SHP77 (cell line): Measurements from ENCODE around the gene DYNC1LI1.
"Not testable (repeated sequence)": the region's sequence is repeated elsewhere in the genome, so short reads cannot be mapped to it uniquely, and the experiment has no call there.

Experiments used
- DNase-seq, 2 experiments: peaks; one replicate each; lab custom pipeline; 2025; lab: John Stamatoyannopoulos, UW

The DYNC1LI1 gene

DNA sequence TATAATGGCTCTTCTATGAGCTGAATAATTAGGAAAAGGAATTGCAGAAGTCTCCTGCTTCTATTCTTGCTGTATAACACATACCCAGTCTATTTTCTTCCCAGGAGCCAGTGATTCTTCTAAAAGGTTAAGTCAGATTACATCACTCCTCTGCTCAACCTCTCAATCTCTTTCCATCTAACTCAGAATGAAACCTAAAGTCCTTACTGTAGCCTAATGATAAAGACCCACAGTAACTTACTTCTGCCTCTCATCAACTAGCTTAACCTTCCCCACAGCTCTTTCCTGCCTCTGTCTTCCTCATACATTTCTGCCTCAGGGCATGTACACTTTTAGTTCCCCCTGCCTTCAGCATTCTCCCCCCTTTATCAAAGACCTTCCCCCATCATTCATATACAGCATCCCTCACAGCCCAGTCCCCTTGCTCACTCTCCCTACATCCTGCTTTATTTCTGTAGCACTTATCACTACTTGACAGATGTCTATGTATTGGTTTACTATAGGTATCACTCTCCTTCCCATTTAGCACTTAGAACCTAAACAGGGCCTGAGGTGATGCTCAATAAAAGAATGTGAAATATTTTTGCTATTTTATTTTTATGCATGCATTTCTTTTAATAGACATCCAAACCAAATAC is 39.5 kb downstream of the DYNC1LI1 start:
- DNase-seq = no peak

DNA sequence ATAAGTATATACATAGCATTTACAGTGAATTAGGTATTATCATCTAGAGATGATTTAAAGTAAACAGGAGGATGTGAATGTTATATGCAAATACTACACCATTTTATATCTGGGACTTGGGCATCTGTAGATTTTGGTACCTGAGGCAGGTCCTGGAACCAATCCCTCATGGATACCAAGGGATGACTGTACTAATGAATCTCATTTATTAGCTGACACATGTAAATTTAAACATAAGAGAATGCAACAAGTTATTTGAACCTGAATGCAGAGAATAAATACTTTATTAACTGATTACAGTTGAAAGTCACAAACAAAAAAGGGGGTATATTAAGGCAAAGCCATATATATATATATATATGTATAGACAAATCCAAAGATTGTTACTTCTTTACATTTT is 44.9 kb downstream of the DYNC1LI1 start:
- DNase-seq = no peak

GRCh38 chr3:32522682-32523081 is 48.0 kb downstream of the DYNC1LI1 start:
- no peak for DNase-seq

- DNase-seq = not testable (repeated sequence)
These were observed 51.7 kb downstream of the DYNC1LI1 start for GRCh38 chr3:32518921-32519320.

GRCh38 chr3:32516751-32517150 is 53.9 kb downstream of the DYNC1LI1 start:
- not testable (repeated sequence) for DNase-seq

- no peak for DNase-seq
These were observed 59.7 kb downstream of the DYNC1LI1 start for GRCh38 chr3:32511005-32511404.

DNA sequence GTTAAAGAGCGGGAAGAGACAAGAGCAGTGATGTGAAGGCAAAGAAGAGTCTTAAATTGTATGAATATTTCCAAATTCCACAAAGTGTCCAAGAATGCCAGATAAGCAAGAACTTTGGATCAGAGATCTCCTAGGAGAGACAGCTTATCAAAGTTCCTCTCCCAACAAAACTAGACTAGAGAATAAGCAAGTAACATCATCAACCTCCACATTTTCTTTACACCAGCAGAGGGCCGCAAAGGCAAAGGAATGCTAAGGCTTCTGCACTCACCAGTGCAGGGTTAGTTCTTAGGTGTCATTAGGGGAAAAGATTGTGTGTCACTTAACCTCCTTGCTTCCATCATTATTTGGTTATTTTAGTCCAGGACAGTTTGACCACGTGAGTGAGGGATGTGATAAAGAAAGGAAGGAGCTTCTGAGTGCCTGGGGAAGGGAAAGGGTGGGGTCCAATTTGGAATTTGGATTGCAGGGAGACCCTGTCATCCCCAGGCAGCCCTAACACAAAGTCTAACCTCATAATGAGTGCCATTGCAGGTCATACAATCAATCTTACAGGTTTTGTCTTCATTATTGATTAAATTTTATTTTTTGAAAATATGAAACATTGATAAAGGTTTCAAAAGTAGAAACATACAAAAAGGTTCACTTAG is 60.5 kb downstream of the DYNC1LI1 start:
- peak; percentile 49 to 54 for DNase-seq

GRCh38 chr3:32508711-32509110 is 61.9 kb downstream of the DYNC1LI1 start:
- DNase-seq = no peak

GRCh38 chr3:32506466-32506865 is 64.2 kb downstream of the DYNC1LI1 start:
- no peak for DNase-seq

DNA sequence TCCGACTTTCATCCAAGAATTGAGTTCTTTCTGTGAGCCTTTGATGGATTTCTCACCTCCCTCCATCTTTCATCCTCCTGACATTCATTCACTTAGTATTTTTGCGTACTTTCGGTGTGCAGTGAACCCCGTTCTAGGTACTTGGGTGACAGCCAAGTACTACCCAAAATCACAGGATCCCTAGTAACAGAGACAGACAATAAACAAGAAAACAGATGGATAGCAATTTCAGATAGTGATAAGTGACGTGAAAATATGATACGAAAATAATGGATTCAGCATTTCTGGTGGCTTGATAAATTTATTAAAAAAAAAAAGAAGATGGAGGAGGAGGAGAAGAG is 67.7 kb downstream of the DYNC1LI1 start:
- no peak for DNase-seq

DNA sequence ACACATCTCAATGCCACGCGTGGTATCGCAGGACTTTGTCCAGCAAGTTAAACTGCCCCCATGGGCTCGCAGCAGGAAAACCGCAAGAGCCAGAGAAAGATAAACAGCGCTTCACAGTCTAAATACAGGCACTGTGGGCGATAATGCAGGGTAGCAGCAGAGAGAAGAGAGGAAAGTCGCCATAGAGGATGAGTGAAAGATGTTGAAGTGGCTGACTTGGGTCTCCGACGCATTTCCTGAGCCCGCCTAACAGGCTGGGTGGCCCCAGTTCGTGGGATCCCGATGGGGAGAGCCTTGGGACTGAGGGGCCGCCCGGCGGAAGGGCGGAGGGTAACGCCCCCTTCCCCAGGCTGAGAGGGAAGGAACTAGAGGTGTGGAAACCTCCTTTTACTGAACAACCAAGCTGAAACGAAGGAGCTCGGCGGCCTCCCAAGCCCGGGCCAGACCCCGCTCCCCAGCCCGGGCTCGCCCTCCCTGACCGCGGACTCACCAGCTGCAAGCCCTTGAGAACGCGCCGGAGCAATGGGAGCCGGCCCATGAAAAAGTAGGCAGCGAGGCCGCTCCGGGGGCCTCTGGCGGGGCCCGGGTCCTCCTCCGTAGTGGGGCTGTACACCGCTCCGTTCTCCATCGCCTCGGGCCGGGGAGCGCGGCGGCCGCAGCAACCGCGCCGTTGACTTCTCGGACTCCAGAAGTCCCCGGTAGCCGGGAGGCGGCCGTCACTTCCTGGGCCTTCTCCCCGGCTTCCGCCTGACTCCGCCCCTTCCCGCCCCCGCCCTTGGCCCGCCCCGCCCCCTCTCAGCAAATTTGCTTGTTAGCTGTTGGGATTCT is 68.3 kb downstream of the DYNC1LI1 start, which contains the start of gene CMTM6:
TSS of gene CMTM6 (minus strand) at position 735 of the 828 bp plus-strand sequence. CDS start at position 628, 107 bp downstream.
- peak; percentile 59 to 83 for DNase-seq

GRCh38 chr3:32501783-32502117 is 68.9 kb downstream of the DYNC1LI1 start:
- no peak for DNase-seq

GRCh38 chr3:32500880-32501782 is 69.5 kb downstream of the DYNC1LI1 start:
- DNase-seq = no peak

DNA sequence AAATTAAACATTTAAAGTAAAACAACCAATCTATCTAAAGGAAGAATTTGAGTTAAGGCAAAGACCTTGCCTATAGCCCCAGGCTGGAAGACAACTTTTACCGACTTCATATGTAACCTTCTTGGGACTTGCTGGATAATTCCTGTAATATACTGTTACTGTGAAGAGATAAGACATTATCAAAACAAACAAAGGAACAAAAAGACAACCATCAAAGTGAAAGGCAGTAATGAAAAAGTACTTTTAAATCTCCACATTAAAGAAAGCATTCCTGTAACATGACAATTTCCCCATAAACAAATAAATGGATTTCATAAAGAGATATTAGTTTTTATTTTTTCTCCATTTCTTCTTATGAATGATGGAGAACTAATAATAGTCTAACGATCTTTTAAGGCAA is 70.4 kb downstream of the DYNC1LI1 start:
- DNase-seq = no peak

DNA sequence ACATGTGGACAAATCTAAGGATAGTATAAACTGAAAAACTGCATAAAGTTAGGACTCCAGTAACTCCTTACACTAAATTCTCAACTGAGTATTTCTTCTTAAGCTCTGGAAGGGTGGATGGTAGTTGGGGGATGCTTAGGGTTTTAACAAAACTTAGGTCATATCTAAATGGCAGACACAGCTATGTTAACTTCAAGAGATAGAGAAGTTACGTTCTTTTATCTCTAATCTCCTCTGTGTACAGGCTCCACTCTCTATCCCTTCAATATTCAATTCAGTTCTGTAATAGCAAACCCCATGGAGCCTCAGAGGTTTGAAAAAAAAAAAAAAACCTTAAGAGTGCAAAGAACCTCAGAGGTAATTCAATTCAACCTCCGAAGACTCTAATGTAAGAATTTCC is 71.1 kb downstream of the DYNC1LI1 start:
- no peak for DNase-seq

- no peak for DNase-seq
These were observed 71.7 kb downstream of the DYNC1LI1 start for GRCh38 chr3:32498992-32499391.

GRCh38 chr3:32498252-32498651 is 72.4 kb downstream of the DYNC1LI1 start:
- no peak for DNase-seq

DNA sequence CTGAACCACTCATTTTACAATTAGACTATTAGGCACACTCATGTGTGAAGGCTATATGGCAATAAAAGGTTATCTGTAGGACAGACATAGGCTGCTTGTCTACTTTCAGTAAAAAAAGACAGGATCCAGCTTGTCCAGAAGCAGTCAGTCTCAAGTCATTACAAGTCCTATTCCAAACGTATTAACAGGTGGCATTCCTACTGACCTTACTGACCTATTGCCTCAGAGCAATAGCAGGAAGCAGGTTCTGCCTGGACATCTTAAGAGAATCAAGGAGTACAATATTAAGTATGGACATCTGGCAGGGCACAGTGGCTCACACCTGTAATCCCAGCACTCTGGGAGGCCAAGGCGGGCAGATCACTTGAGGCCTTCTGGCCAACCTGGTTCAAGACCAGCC is 75.0 kb downstream of the DYNC1LI1 start:
- DNase-seq = no peak

DNA sequence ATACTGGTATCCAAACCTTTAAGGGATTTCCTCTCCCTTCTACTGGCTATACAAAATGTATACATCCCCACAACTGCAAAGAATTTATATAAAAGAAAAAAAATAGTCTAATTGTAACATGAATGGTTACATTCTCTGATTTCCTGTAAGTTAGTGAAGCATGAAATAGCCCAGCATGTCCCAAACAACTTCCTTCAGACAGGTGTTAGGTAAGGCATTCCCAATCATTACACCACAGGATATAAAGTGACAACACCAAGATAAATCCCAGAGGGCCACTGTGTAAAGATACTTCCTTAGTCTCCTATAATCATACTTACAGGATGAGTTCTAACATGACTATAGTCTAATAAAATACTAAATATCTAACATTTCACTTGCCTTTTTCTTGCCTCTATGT is 75.6 kb downstream of the DYNC1LI1 start:
- no peak for DNase-seq

DNA sequence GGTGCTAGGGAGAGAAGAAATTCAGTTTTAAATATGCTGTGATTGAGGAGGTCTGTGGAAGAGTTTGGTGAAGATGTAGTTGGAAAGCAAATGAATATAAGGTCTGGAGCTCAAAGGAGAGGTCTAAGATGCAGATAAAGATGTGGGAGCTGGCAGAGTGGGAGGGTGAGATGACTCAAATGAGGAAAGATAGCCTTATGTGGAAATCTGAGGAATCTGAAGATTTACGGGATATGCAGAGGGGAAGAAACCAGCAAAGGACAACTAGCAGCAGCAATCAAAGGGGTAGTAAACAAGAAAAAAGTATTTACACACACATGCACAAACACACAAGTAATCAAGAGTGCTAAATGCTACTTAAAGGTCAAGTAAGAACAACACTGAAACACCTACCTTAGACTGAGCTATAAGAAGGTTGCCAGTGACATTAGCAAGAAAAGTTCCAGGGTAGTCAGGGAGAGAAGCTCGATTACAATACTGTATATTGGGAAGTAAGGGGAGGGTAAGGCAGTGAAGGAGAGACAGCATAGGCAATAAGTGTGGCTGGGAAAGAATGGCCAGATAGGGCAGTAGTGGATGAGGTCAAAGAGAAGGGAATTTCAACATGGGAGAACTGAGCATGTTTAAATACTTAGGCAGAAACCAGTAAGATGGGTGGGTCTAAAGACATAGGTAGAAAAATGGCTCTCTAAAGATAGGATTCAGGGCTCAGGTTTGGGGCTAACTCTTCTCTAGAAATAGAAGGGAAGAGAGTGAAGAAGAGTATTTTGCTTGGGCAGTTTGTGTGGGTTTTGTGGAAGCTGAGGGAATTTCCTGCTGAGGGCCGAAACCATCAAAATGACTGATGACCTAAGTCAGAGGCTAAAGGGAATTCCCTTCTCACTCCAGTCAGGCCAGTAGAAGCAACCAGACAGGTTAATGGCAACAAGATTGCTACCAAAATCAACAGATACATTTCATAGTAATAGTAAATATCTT is 76.9 kb downstream of the DYNC1LI1 start:
- DNase-seq = no peak
